Neuronal stem cell (in vitro differentiated cells): ENCODE measurements around the gene DMD.
A peak's percentile ranks its signal among the peaks of the same experiment; 100 is the strongest.

Experiments used
- DNase-seq: peaks from one replicate; pipeline ENCODE4 v3.0.0-alpha.2; 2013; ENCODE audit warnings: low spot score
- H2AFZ ChIP-seq: one replicate; pipeline ENCODE4 v1.6.1; 2013; ENCODE audit warnings: mild to moderate bottlenecking, low read length, inconsistent platforms
- H2AK5ac ChIP-seq: 2 replicates; pipeline ENCODE4 v1.6.1; 2013; ENCODE audit warnings: low read depth, mild to moderate bottlenecking, inconsistent platforms, low read length, moderate library complexity, mixed read lengths
- H2BK120ac ChIP-seq: 2 replicates; pipeline ENCODE4 v1.6.1; 2013; ENCODE audit warnings: low read depth, mild to moderate bottlenecking, inconsistent platforms, low read length, moderate library complexity, mixed read lengths
- H2BK12ac ChIP-seq: one replicate; pipeline ENCODE4 v1.6.1; 2013; ENCODE audit warnings: low read length, inconsistent platforms
- H2BK15ac ChIP-seq: 2 replicates; pipeline ENCODE4 v1.6.1; 2013; ENCODE audit warnings: mild to moderate bottlenecking, low read length, inconsistent platforms, mixed read lengths
- H2BK5ac ChIP-seq: one replicate; pipeline ENCODE4 v1.6.1; 2013; ENCODE audit warnings: inconsistent platforms, mild to moderate bottlenecking, low read length, moderate library complexity
- H3K14ac ChIP-seq: one replicate; pipeline ENCODE4 v1.6.1; 2013; ENCODE audit warnings: low read length, inconsistent platforms
- H3K18ac ChIP-seq: 2 replicates; pipeline ENCODE4 v1.6.1; 2013; ENCODE audit warnings: low read length, inconsistent platforms
- H3K23ac ChIP-seq: 2 replicates; pipeline ENCODE4 v1.6.1; 2013; ENCODE audit warnings: low read depth, mild to moderate bottlenecking, mixed read lengths, low read length, inconsistent platforms; ENCODE audit not compliant: poor library complexity
- H3K27ac ChIP-seq: replicated peaks from 3 replicates; pipeline ENCODE4 v1.5.1; 2013; ENCODE audit warnings: low read length, inconsistent platforms
- H3K27me3 ChIP-seq, 3 experiments: 2 replicates each; pipeline ENCODE4 v1.6.1; 2013; ENCODE audit warnings: low read length in 3 of 3, mild to moderate bottlenecking in 2 of 3, inconsistent platforms in 1 of 3, low read depth in 1 of 3, mixed read lengths in 1 of 3, moderate library complexity in 1 of 3; ENCODE audit not compliant: control insufficient read depth in 3 of 3, insufficient read depth in 3 of 3
- H3K36me3 ChIP-seq, 2 donors: replicated peaks in 1 of 2; 2 replicates each; pipeline ENCODE4 v1.6.1; 2013; ENCODE audit warnings: low read length in 2 of 2; ENCODE audit not compliant: control insufficient read depth in 2 of 2, insufficient read depth in 2 of 2
- H3K4ac ChIP-seq: 2 replicates; pipeline ENCODE4 v1.6.1; 2013; ENCODE audit warnings: inconsistent platforms, mild to moderate bottlenecking, low read length, moderate library complexity
- H3K4me1 ChIP-seq, 2 donors: 1 replicate in 1 of 2; 2 replicates in 1 of 2; pipeline ENCODE4 v1.6.1; 2013; ENCODE audit warnings: low read length in 2 of 2, low read depth in 1 of 2; ENCODE audit not compliant: control insufficient read depth in 2 of 2, insufficient read depth in 1 of 2
- H3K4me2 ChIP-seq: one replicate; pipeline ENCODE4 v1.6.1; 2013; ENCODE audit warnings: mild to moderate bottlenecking, low read length, inconsistent platforms; ENCODE audit not compliant: insufficient read depth, poor library complexity, severe bottlenecking
- H3K4me3 ChIP-seq, 2 donors: 2 replicates each; pipeline ENCODE4 v1.5.1; 2013; ENCODE audit warnings: low read length in 2 of 2, mild to moderate bottlenecking in 2 of 2, inconsistent platforms in 1 of 2, moderate library complexity in 1 of 2
- H3K79me1 ChIP-seq: one replicate; pipeline ENCODE4 v1.6.1; 2013; ENCODE audit warnings: low read depth, mild to moderate bottlenecking, inconsistent platforms, low read length, moderate library complexity
- H3K9ac ChIP-seq: one replicate; pipeline ENCODE4 v1.6.1; 2013; ENCODE audit warnings: mild to moderate bottlenecking, low read depth, low read length, inconsistent platforms; ENCODE audit not compliant: poor library complexity
- H3K9me3 ChIP-seq, 2 donors: replicated peaks in 1 of 2; 2 replicates each; pipeline versions ENCODE3 to v1.6.1; 2013; ENCODE audit warnings: low read length in 2 of 2, mild to moderate bottlenecking in 2 of 2, inconsistent platforms in 1 of 2, low read depth in 1 of 2, mixed read lengths in 1 of 2, moderate library complexity in 1 of 2; ENCODE audit not compliant: control insufficient read depth in 2 of 2, insufficient read depth in 1 of 2
- H4K8ac ChIP-seq: one replicate; pipeline ENCODE4 v1.6.1; 2013; ENCODE audit warnings: low read depth, mild to moderate bottlenecking, inconsistent platforms, low read length, moderate library complexity
- H4K91ac ChIP-seq: one replicate; pipeline ENCODE4 v1.6.1; 2013; ENCODE audit warnings: low read length, low read depth, mild to moderate bottlenecking, inconsistent platforms; ENCODE audit not compliant: poor library complexity
- WGBS, 2 donors: extraction: QIAGEN DNeasy Blood & Tissue Kit; methylation state at CpG; one replicate each; pipeline ENCODE4 v1.1.7; 2013; ENCODE audit warnings: missing lambda C conversion rate in 2 of 2, mixed read lengths in 1 of 2; ENCODE audit not compliant: insufficient read length in 2 of 2, insufficient replicate concordance in 1 of 2; ENCODE audit errors: extremely low coverage in 2 of 2; 5-methylcytosine and 5-hydroxymethylcytosine counted together

Gene DMD

GRCh38 chrX:32687379-32687778 is 524.0 kb downstream of the DMD start:
- no CpG with 5 or more reads among the region's 1 CpG for WGBS, 2 donors
- no peak overlapping the region for H2AFZ ChIP-seq
- no peak overlapping the region for H3K4me3 ChIP-seq
- no peaks in the 10 kb centered on the region for H3K27me3 ChIP-seq
- no peak overlapping the region for H3K27ac ChIP-seq
- H3K79me1 ChIP-seq, result no peaks in the 10 kb centered on the region
- H3K18ac ChIP-seq, result no peak overlapping the region
- H2AK5ac ChIP-seq, result no peak overlapping the region
- H2BK5ac ChIP-seq, result no peak overlapping the region
- no peak overlapping the region for H4K91ac ChIP-seq
- no peaks in the 10 kb centered on the region for H3K4me1 ChIP-seq
- no peak overlapping the region for H3K9ac ChIP-seq
- H3K14ac ChIP-seq, result no peak overlapping the region
- H4K8ac ChIP-seq, result no peak overlapping the region
- H3K36me3 ChIP-seq, result no peaks in the 10 kb centered on the region
- H3K9me3 ChIP-seq, result no peaks in the 10 kb centered on the region
- no peak overlapping the region for H2BK12ac ChIP-seq
- no peak overlapping the region for H2BK15ac ChIP-seq
- H3K4me2 ChIP-seq, result no peak overlapping the region
- no peak overlapping the region for H3K23ac ChIP-seq
- DNase-seq, result no peak
- H2BK120ac ChIP-seq, result no peak overlapping the region
- H3K4ac ChIP-seq, result no peak overlapping the region

- no peak overlapping the region for H3K4ac ChIP-seq
- H3K79me1 ChIP-seq, result no peaks in the 10 kb centered on the region
- no peaks in the 10 kb centered on the region for H3K36me3 ChIP-seq
- H3K4me1 ChIP-seq, result no peaks in the 10 kb centered on the region
- no peak overlapping the region for H3K18ac ChIP-seq
- H3K9ac ChIP-seq, result no peak overlapping the region
- no peak overlapping the region for H4K91ac ChIP-seq
- no peak overlapping the region for H4K8ac ChIP-seq
- no peak overlapping the region for H3K14ac ChIP-seq
- no CpG with 5 or more reads among the region's 5 CpGs for WGBS, 2 donors
- no peak overlapping the region for H2BK15ac ChIP-seq
- H2BK5ac ChIP-seq, result no peak overlapping the region
- no peak overlapping the region for H3K23ac ChIP-seq
- no peak overlapping the region for H3K4me3 ChIP-seq
- H2BK12ac ChIP-seq, result no peak overlapping the region
- H2AK5ac ChIP-seq, result no peak overlapping the region
- H3K9me3 ChIP-seq, result no peaks in the 10 kb centered on the region
- no peak overlapping the region for H3K4me2 ChIP-seq
- no peak overlapping the region for H2BK120ac ChIP-seq
- no peak overlapping the region for H2AFZ ChIP-seq
- H3K27me3 ChIP-seq, result no peaks in the 10 kb centered on the region
- H3K27ac ChIP-seq, result no peak overlapping the region
- no peak for DNase-seq
Observed at GRCh38 chrX:32678487-32678886, 532.9 kb downstream of the DMD start.

GRCh38 chrX:32673193-32673592 is 538.2 kb downstream of the DMD start:
- H3K4ac ChIP-seq, result no peak overlapping the region
- DNase-seq, result no peak
- H2AK5ac ChIP-seq, result no peak overlapping the region
- no peak overlapping the region for H4K8ac ChIP-seq
- H3K36me3 ChIP-seq, result no peaks in the 10 kb centered on the region
- no peak overlapping the region for H3K27ac ChIP-seq
- no peak overlapping the region for H4K91ac ChIP-seq
- H3K18ac ChIP-seq, result no peak overlapping the region
- H3K4me1 ChIP-seq, result no peaks in the 10 kb centered on the region
- H3K4me2 ChIP-seq, result no peak overlapping the region
- H3K9ac ChIP-seq, result no peak overlapping the region
- H3K79me1 ChIP-seq, result no peaks in the 10 kb centered on the region
- no peak overlapping the region for H2BK15ac ChIP-seq
- no peaks in the 10 kb centered on the region for H3K9me3 ChIP-seq
- H2BK5ac ChIP-seq, result no peak overlapping the region
- peak overlapping the region; percentile 4 for H2AFZ ChIP-seq
- no peak overlapping the region for H3K23ac ChIP-seq
- no peak overlapping the region for H2BK120ac ChIP-seq
- H2BK12ac ChIP-seq, result no peak overlapping the region
- no peak overlapping the region for H3K4me3 ChIP-seq
- H3K27me3 ChIP-seq, result no peaks in the 10 kb centered on the region
- no peak overlapping the region for H3K14ac ChIP-seq
- no CpG with 5 or more reads among the region's 4 CpGs for WGBS, 2 donors

- Histone ChIP-seq H3K79me1 (no peaks in the 10 kb centered on the region), H3K4ac (no peak overlapping the region), H3K36me3 (no peaks in the 10 kb centered on the region), H3K9me3 (no peaks in the 10 kb centered on the region), H3K18ac (no peak overlapping the region), H3K4me3 (no peak overlapping the region), H3K27ac (no peak overlapping the region), H2BK15ac (no peak overlapping the region), H4K91ac (no peak overlapping the region), H2AFZ (no peak overlapping the region), H3K9ac (no peak overlapping the region), H4K8ac (no peak overlapping the region), H3K23ac (no peak overlapping the region), H2BK120ac (no peak overlapping the region), H3K4me2 (no peak overlapping the region), H2BK5ac (no peak overlapping the region), H3K27me3 (no peaks in the 10 kb centered on the region), H3K14ac (no peak overlapping the region), H2BK12ac (no peak overlapping the region), H2AK5ac (no peak overlapping the region), H3K4me1 (no peaks in the 10 kb centered on the region)
- no peak for DNase-seq
- WGBS, 2 donors, result no CpG with 5 or more reads among the region's 2 CpGs
Observed at GRCh38 chrX:32662516-32662915, 548.8 kb downstream of the DMD start.
